Dedifferentiated amniotic fluid mesenchymal stem cell (primary cell): ENCODE results near the gene EXOC3.
"Not testable (repeated sequence)": the region's sequence is repeated elsewhere in the genome, so short reads cannot be mapped to it uniquely, and the experiment has no call there.

ENCODE experiments used
- DNase-seq: peaks from one replicate; pipeline ENCODE4 v3.0.0-alpha.2; 2016; ENCODE audit errors: extremely low spot score

EXOC3 gene

GRCh38 chr5:486597-486996, 43.6 kb downstream of the EXOC3 start:
- DNase-seq: not testable (repeated sequence)

GRCh38 chr5:488241-488640, 45.3 kb downstream of the EXOC3 start:
- no peak for DNase-seq

DNA sequence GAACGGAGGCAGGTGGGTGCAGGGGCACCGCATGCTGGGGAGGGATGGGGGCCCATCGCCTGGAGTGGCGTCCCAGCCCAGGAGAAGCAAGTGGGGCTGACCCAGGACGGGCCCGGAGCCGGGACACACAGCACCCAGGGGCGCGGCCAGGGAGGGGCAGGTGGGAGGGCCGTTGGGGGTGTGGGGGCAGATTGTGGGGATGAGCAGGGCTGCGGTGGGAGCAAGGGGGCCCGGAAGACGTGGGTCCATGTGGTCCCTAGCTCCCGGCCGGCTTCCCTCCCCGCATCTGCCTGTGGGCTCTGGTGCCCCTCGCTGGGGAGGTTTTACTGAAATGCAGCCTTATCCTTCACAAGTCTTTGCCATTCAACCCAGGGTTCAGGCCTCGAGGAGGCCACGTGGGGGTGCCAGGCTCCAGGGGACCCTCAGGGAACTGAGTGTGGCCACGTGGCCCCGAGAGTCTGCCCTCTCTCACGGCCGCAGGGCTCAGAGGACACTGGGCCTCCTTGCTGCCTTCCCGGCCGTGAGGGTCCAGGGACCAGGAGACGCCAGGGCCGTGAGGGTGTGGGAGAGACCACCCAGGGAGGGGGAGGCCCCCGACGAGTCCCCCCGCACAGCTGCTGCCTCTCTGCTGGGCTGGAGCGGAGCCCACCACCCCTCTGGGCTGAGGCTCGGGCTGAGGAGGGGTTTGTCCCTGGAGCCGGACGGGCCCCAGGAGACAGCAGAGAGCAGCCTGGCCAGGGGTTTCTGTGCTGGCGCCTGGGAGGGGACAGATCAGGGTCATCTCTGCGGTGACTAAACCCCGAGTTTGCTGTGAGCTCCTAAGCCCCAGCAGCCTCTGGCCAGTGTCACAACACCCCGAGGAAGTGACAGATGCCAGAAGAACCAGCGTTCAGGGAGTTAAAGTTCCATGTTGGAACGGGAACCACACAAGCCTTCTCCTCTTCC, 46.0 kb downstream of the EXOC3 start:
- DNase-seq: no peak

GRCh38 chr5:489689-490080, 46.7 kb downstream of the EXOC3 start:
- DNase-seq: no peak

GRCh38 chr5:490116-491106, 47.4 kb downstream of the EXOC3 start:
- no peak for DNase-seq

- DNase-seq: no peak
Measured at GRCh38 chr5:491119-491855, 48.3 kb downstream of the EXOC3 start.

DNA sequence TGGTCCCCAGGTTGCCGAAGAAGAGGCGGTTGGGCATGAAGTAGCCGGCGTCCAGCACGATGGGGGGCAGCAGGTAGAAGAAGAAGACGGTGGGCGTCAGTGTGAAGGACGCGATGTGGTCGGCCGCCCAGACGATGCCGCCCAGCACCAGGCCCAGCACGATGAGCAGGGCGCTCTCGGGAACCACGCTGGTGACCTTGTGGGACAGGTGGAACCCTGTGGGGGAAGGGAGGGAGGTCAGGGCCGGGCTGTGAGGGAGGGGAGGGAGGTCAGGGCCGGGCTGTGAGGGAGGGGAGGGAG, 48.8 kb downstream of the EXOC3 start:
- DNase-seq: no peak

GRCh38 chr5:492314-492893, 49.4 kb downstream of the EXOC3 start:
- DNase-seq: no peak

GRCh38 chr5:493119-493701, 50.2 kb downstream of the EXOC3 start:
- no peak for DNase-seq

- DNase-seq: no peak
Measured at GRCh38 chr5:493758-494157, 50.8 kb downstream of the EXOC3 start.

- no peak for DNase-seq
Measured at GRCh38 chr5:494667-495255, 51.8 kb downstream of the EXOC3 start.

DNA sequence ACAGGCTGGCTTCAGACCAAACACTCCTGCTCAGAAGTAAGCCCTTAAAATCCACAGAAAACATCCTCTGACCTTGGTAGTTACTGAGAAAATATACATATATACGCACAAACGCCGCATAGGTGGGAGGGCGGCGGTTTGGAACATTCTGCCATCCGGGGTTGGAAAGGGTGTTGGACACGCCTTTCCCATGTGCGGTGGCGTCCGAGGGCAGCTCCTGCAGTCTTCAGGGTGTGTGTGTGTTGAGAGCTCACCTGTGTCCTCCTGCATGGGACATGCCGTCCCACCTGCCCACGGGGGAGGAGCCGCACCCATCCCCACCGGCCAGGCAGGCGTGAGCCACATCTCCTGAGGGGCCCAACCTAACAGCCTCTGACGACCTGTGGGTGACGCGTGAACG, 53.1 kb downstream of the EXOC3 start:
- DNase-seq: no peak

DNA sequence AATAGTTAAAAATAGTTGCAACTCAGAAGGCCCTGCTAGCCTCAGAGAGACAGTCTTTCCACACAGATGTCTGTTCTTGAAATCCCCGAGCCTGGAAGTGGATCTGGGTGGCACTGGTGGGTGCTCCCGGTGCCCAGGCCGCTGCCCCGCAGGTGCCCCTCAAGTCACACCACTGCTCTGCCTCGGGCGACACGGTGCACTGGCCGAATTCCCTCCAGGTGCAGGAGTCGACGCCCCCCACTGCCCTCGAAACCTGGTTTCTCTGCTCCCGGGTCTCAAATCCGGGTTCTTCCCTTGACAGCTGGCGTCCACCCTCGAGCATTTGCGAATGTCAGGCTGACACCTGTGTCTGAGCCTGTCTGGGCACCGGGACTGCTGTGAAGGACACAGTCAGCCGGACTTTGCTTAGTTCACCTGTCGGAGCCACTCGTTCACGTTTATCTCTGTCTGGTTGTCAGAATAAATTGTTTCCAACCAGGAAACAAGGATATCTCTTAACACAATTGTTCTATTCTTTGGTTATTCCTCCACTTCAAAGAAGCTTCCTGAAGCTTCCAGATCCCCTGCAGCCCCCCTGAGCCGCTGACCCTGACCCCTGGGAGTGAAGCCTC, 54.2 kb downstream of the EXOC3 start:
- no peak for DNase-seq

DNA sequence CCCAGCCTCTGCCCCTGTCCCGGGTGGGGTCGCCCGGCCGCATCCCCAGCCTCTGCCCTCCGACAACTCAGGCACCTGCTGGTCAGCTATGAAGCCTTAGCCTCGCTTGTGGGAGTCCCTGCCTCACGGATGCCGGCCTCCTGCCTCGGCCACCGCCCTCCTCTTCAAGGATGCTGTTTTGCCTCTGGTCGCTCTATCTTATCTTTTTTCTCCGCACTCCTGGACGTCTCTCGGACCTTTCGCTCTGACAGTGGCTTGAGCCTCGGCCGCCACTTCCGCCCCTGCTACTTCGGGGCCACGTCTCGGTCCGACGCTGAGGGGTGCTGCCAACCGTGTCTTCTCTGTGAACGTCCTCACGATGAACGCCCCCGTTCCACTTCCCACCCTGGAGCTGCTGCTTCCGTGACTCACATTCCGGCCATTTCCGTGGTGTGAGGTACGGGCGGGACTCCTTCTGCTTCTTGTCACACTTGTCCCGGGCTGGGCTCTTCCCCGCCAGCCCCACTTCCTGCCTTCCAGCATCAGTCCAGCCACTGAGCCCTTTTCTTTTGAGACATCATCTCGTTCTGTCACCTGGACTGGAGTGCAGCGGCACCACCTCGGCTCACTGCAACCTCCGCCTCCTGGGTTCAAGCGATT, 55.0 kb downstream of the EXOC3 start:
- no peak for DNase-seq

- DNase-seq: no peak
Measured at GRCh38 chr5:499233-500209, 56.5 kb downstream of the EXOC3 start.

GRCh38 chr5:500491-500890, 57.5 kb downstream of the EXOC3 start:
- no peak for DNase-seq

GRCh38 chr5:501105-501830, 58.3 kb downstream of the EXOC3 start:
- no peak for DNase-seq

DNA sequence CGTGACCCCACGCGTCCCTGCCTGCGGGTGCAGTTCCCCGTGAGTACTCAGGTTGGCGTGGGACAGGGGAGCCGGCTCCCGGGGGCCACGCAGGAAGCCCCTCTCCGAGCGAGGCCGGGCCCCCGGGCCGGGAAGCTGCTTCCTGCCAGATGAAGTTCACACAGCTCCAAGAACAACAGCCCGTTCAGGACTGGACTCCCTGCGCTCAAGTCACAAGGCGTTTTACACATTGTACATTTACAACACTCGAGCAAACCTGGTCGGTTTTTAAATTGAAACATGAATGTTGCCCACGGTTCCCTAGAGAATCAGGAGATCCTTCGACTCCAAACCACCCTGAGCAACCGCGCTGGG, 58.8 kb downstream of the EXOC3 start:
- no peak for DNase-seq
